HG03457 (cell line): Measurements from ENCODE around the gene BEND6.

Source experiments
- ATAC-seq: cut with Tn5 transposase; IDR thresholded peaks from one replicate; pipeline ENCODE4 v1.9.1; 2021; ENCODE audit warnings: moderate number of reproducible peaks; ENCODE audit not compliant: unreplicated experiment

Gene BEND6

DNA sequence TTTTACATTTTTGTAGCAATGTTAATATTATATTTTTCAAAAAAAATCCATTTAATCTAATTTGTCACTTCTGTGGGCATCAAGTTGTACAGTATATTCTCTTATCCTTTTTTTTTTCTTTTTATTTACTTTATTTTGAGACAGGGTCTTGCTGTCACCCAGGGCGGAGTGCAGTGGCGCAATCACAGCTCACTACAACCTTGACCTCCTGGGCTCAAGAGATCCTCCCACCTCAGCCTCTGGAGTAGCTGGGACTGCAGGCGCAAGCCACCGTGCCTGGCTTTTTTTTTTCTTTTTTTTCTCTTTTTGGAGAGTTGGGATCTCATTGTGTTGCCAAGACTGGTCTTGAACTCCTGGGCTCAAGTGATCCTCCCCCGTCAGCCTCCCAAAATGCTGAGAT is 14.4 kb upstream of the BEND6 start:
- no peak for ATAC-seq

- no peak for ATAC-seq
Measured at GRCh38 chr6:56940977-56941376, 13.9 kb upstream of the BEND6 start.

- ATAC-seq, result no peak
Measured at GRCh38 chr6:56944661-56945060, 10.2 kb upstream of the BEND6 start.

GRCh38 chr6:56946368-56946767 is 8.5 kb upstream of the BEND6 start:
- no peak for ATAC-seq

DNA sequence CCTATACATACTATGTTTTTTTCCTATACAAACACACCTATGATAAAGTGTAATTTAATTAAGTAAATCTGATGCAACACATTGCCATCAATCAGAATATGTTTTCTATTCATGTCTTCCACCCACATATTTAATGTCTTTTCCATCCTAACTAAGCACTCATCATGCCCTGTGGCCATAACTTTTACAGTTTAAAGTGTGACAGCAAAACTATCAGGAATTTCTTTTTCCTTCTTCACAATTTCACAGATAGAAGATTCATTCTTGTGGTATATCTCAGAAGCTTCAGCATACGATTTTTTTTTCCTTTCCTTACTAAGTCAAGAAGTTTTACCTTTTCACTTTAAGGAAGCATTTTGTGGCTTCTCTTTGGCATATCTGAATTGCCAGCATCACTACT is 7.0 kb upstream of the BEND6 start:
- ATAC-seq, result no peak

- no peak for ATAC-seq
Measured at GRCh38 chr6:56949265-56949664, 5.6 kb upstream of the BEND6 start.

GRCh38 chr6:56949925-56950495 is 4.9 kb upstream of the BEND6 start:
- no peak for ATAC-seq

- no peak for ATAC-seq
Measured at GRCh38 chr6:56951049-56951831, 3.7 kb upstream of the BEND6 start.

GRCh38 chr6:56953597-56954402 is 1.1 kb upstream of the BEND6 start:
- no peak for ATAC-seq

- peak; percentile 53 for ATAC-seq
Measured at GRCh38 chr6:56955171-56956155, 556 bp downstream of the BEND6 start.

GRCh38 chr6:56956491-56956890 is 1.6 kb downstream of the BEND6 start:
- ATAC-seq, result no peak

GRCh38 chr6:56957856-56958255 is 2.9 kb downstream of the BEND6 start:
- ATAC-seq, result no peak

DNA sequence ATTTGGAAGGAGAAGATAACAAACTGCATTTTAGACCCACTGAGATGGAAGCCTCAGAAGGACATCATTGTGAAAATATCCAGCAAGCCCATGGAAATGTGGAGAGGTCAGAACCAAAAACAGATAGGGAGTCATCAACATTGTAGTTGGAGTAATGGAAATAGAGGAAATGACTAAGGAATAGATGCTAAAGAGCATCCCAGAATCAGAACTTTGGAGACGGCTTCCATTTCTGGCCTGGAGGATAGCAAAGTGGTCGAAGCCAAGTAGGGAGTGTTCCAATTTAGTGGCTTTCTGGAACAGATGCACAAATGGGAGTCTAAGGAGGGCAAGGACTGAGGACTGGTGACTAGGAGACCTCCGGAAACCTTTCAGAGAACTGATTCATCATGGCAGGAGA is 3.6 kb downstream of the BEND6 start:
- no peak for ATAC-seq

GRCh38 chr6:56959094-56959493 is 4.2 kb downstream of the BEND6 start:
- ATAC-seq, result no peak

- ATAC-seq, result no peak
Measured at GRCh38 chr6:56959938-56960337, 5.0 kb downstream of the BEND6 start.

DNA sequence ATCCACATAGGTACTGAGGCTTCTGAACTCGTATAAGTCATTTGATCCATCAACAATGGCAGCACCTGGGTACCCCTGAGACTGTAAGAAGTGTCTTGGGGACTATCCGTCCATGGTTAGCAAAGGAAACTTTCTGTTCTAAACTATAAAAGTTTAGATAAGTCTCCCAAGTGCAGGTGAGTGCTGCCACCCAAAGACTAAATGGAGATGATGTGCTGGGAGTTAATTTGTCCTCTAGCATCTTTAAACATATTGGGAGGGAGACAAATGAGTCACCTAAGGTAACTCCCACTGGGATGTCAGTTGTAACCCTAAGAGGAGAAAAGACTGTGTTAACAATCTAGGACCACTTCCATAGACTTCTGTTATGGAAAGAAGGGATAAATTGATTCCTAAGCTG is 6.2 kb downstream of the BEND6 start:
- no peak for ATAC-seq

GRCh38 chr6:56962441-56962840 is 7.5 kb downstream of the BEND6 start:
- ATAC-seq, result no peak

GRCh38 chr6:56963043-56963442 is 8.1 kb downstream of the BEND6 start:
- ATAC-seq, result no peak

GRCh38 chr6:56963793-56964192 is 8.9 kb downstream of the BEND6 start:
- no peak for ATAC-seq

DNA sequence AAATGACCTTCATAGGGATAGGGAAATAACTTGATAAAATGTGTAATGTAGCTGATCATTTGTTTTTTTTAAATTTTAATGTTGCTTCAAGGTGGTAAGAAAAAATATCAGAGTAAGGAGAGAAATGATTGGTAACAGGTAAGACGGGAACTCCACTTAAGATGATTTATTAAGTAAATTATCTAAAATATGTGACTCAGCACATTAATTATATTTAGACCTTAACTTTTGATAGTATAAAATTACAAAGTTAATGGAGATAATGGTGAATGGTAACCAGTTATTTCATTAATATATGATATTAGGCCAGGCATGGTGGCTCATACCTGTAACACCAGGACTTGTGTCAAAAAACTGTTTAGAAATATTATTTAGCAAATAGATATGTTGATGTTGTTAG is 10.2 kb downstream of the BEND6 start:
- ATAC-seq, result no peak

GRCh38 chr6:56970849-56971248 is 15.9 kb downstream of the BEND6 start:
- ATAC-seq, result no peak
